ENCODE measurements around the gene GNAL. TPM values are rescaled to one million over a fixed set of nuclear protein-coding genes. Genes with fewer than 3 reads are reported as not detected.

Gene GNAL
- total RNA-seq, 4 donors from 2014 or later, result 4.4 to 35.4 (median 9.1) TPM

DNA sequence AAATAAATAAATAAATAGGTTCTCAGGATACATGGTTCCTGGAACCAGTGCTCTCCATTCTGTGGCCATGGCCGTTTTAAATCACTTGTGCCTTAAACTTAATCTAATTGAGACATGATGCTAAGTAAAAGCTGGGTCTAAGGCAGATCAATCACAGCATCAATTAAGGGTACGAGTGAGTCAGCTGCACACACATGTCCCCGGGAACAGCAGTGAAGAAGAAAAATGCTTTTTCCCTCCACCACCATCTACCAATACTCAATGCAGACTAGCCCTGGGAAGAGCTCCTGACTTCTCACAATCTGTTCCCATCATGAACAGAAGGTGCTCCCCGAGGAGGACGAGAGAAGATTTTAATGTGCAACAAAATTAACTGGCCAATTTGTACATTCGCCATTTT, 155.4 kb downstream of the GNAL start:
- in situ Hi-C loops (cut with MboI; ENCODE audit: low sequenced_read_pairs in 4 of 4), result no loop called here
- Histone ChIP-seq H3K27ac (no peak overlapping the region), H3K4me1 (peaks cover 5% of the 10 kb centered on the region in 2 donors), H3K9me3 (no peaks in the 10 kb centered on the region), H3K4me3 (no peak overlapping the region), H3K36me3 (no peaks in the 10 kb centered on the region), H3K27me3 (no peaks in the 10 kb centered on the region)
- intact Hi-C loops (cut with DNase I; ENCODE audit: low total_unique reads), result no loop called here
- DNase-seq (no peak), ATAC-seq (no peak)
- no peak for TF ChIP-seq POLR2A (IDR thresholded peaks at IDR 0.05)
- TF ChIP-seq CTCF (IDR thresholded peaks at IDR 0.05 in 4 of 5, conservative IDR thresholded peaks at IDR 0.05 in 1 of 5), result no peak

GRCh38 chr18:11845654-11846053, 156.6 kb downstream of the GNAL start:
- Histone ChIP-seq H3K27me3 (no peaks in the 10 kb centered on the region), H3K27ac (no peak overlapping the region), H3K36me3 (no peaks in the 10 kb centered on the region), H3K4me1 (peaks cover 9 to 10% of the 10 kb centered on the region in 2 donors), H3K4me3 (no peak overlapping the region), H3K9me3 (no peaks in the 10 kb centered on the region)
- in situ Hi-C loops (cut with MboI; ENCODE audit: low sequenced_read_pairs in 4 of 4) (no loop called here), intact Hi-C loops (cut with DNase I; ENCODE audit: low total_unique reads) (loop anchor here (5.0 kb wide), 1 partner anchor 38 kb away; no protein-coding TSS in a partner anchor)
- no peak for ATAC-seq
- DNase-seq, result no peak
- no peak for TF ChIP-seq POLR2A (IDR thresholded peaks at IDR 0.05)
- TF ChIP-seq CTCF (IDR thresholded peaks at IDR 0.05 in 4 of 5, conservative IDR thresholded peaks at IDR 0.05 in 1 of 5), result no peak

DNA sequence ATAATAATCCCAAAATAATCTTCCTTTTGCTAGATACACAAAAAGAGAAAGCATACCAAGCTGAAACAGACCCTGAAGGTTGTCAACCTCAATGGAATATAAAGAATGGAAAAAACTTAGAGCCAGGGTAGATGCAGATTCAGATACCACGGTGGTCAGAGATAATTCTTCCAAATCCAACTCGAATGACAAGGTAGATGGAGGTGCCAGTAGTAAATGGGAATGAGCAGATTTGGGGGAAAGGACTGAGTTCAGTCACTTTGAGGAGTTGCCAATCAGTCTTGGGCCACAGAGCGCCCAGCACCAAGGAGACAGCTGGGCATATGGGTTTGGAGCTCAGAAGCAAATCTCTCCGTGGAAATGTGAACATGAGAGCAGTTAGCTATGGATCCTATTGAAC, 158.7 kb downstream of the GNAL start:
- Histone ChIP-seq H3K9me3 (no peaks in the 10 kb centered on the region), H3K4me3 (no peak overlapping the region), H3K27me3 (no peaks in the 10 kb centered on the region), H3K27ac (no peak overlapping the region), H3K4me1 (peaks cover 14 to 16% of the 10 kb centered on the region in 2 donors), H3K36me3 (no peaks in the 10 kb centered on the region)
- intact Hi-C loops (cut with DNase I; ENCODE audit: low total_unique reads), result loop anchor here (5.0 kb wide), 1 partner anchor 41 kb away; no protein-coding TSS in a partner anchor
- in situ Hi-C loops (cut with MboI; ENCODE audit: low sequenced_read_pairs in 4 of 4), result no loop called here
- no peak for TF ChIP-seq CTCF (IDR thresholded peaks at IDR 0.05 in 4 of 5, conservative IDR thresholded peaks at IDR 0.05 in 1 of 5)
- no peak for TF ChIP-seq POLR2A (IDR thresholded peaks at IDR 0.05)
- DNase-seq, result no peak
- no peak for ATAC-seq

GRCh38 chr18:11849279-11849678, 160.2 kb downstream of the GNAL start:
- ATAC-seq (no peak), DNase-seq (no peak)
- in situ Hi-C loops (cut with MboI; ENCODE audit: low sequenced_read_pairs in 4 of 4), result no loop called here
- H3K4me3 ChIP-seq, result peak overlapping the region in 3 of 4 donors; percentile 72 to 87 (median 81)
- peaks cover 14 to 22% of the 10 kb centered on the region in 2 donors for H3K4me1 ChIP-seq
- no peaks in the 10 kb centered on the region for H3K27me3 ChIP-seq
- peak overlapping the region; percentile 90 to 99 (median 96) for H3K27ac ChIP-seq
- intact Hi-C loops (cut with DNase I; ENCODE audit: low total_unique reads), result loop anchor here (5.0 kb wide), 1 partner anchor 42 kb away; no protein-coding TSS in a partner anchor
- TF ChIP-seq POLR2A (IDR thresholded peaks at IDR 0.05) (no peak), CTCF (IDR thresholded peaks at IDR 0.05 in 4 of 5, conservative IDR thresholded peaks at IDR 0.05 in 1 of 5) (no peak)
- peaks cover 0 to 14% of the 10 kb centered on the region in 2 donors for H3K36me3 ChIP-seq
- no peaks in the 10 kb centered on the region for H3K9me3 ChIP-seq
